Measurements from ENCODE around the gene ESPNL.

ESPNL gene

GRCh38 chr2:238164906-238165287, 64.8 kb downstream of the ESPNL start:
- TF ChIP-seq CTCF (conservative IDR thresholded peaks at IDR 0.05) (no peak), ZFX (IDR thresholded peaks at IDR 0.05) (no peak)
- no peak overlapping the region for H3K27ac ChIP-seq

- no peak overlapping the region for H3K27ac ChIP-seq
- TF ChIP-seq CTCF (conservative IDR thresholded peaks at IDR 0.05) (no peak), ZFX (IDR thresholded peaks at IDR 0.05) (no peak)
Measured at GRCh38 chr2:238165288-238165921, 65.3 kb downstream of the ESPNL start.

GRCh38 chr2:238166391-238167343, 66.5 kb downstream of the ESPNL start:
- TF ChIP-seq CTCF (conservative IDR thresholded peaks at IDR 0.05) (no peak), ZFX (IDR thresholded peaks at IDR 0.05) (no peak)
- H3K27ac ChIP-seq: no peak overlapping the region

- no peak for TF ChIP-seq ZFX (IDR thresholded peaks at IDR 0.05)
- no peak for TF ChIP-seq CTCF (conservative IDR thresholded peaks at IDR 0.05)
- H3K27ac ChIP-seq: no peak overlapping the region
Measured at GRCh38 chr2:238167344-238167715, 67.2 kb downstream of the ESPNL start.

GRCh38 chr2:238167761-238168160, 67.6 kb downstream of the ESPNL start:
- TF ChIP-seq ZFX (IDR thresholded peaks at IDR 0.05) (no peak), CTCF (conservative IDR thresholded peaks at IDR 0.05) (no peak)
- H3K27ac ChIP-seq: no peak overlapping the region

- TF ChIP-seq CTCF (conservative IDR thresholded peaks at IDR 0.05) (no peak), ZFX (IDR thresholded peaks at IDR 0.05) (no peak)
- H3K27ac ChIP-seq: no peak overlapping the region
Measured at GRCh38 chr2:238168196-238169047, 68.3 kb downstream of the ESPNL start.
